Measurements from ENCODE around the gene HDAC9.

The HDAC9 gene

DNA sequence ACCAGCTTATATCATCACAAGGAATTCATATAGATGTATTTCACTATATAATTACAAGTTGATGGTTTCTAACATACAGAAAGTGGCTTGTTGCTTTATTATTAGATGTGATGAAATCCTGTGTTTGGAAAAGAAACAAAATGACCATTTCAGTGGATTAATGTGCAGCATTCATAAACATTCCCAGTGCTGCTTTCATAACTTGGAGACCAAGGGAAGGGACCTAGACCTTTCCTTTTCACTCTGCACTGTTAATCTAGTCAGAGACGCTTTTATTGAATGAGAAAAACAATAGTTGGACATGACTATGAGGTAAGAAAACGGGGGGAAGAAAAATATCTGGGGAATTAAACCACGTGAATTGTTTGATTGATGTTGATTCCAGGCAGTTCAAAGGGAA is 160.0 kb downstream of the HDAC9 start:
- Histone ChIP-seq H3K9me3 (ENCODE audit: insufficient read depth, low read depth, low read length) (no peaks in the 10 kb centered on the region), H3K79me2 (ENCODE audit: insufficient read depth, low read length) (no peaks in the 10 kb centered on the region), H3K4me3 (ENCODE audit: low read length, poor library complexity, severe bottlenecking) (no peak overlapping the region), H3K4me1 (ENCODE audit: insufficient read depth, low read length, poor library complexity, severe bottlenecking) (no peaks in the 10 kb centered on the region), H3F3A (ENCODE audit: low read depth) (no peaks in the 10 kb centered on the region), H3K9me2 (replicated peaks; ENCODE audit: low read depth, low read length) (no peaks in the 10 kb centered on the region), H3K9ac (ENCODE audit: low read depth, low read length, poor library complexity, severe bottlenecking) (no peak overlapping the region), H2AFZ (ENCODE audit: low read length) (no peak overlapping the region), H3K4me2 (ENCODE audit: low read depth, low read length, poor library complexity, severe bottlenecking) (no peak overlapping the region), H3K36me3 (ENCODE audit: insufficient read depth, low read length) (peaks cover 6% of the 10 kb centered on the region; the same call in 1 of the 2 replicates), H4K20me1 (ENCODE audit: insufficient read depth, low read length, poor library complexity, severe bottlenecking) (no peaks in the 10 kb centered on the region), H3K27me3 (ENCODE audit: insufficient read depth, low read length, poor library complexity, severe bottlenecking) (no peaks in the 10 kb centered on the region)
- TF ChIP-seq, protein P1, sequence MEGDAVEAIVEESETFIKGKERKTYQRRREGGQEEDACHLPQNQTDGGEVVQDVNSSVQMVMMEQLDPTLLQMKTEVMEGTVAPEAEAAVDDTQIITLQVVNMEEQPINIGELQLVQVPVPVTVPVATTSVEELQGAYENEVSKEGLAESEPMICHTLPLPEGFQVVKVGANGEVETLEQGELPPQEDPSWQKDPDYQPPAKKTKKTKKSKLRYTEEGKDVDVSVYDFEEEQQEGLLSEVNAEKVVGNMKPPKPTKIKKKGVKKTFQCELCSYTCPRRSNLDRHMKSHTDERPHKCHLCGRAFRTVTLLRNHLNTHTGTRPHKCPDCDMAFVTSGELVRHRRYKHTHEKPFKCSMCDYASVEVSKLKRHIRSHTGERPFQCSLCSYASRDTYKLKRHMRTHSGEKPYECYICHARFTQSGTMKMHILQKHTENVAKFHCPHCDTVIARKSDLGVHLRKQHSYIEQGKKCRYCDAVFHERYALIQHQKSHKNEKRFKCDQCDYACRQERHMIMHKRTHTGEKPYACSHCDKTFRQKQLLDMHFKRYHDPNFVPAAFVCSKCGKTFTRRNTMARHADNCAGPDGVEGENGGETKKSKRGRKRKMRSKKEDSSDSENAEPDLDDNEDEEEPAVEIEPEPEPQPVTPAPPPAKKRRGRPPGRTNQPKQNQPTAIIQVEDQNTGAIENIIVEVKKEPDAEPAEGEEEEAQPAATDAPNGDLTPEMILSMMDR (conservative IDR thresholded peaks at IDR 0.05; ENCODE audit: low read length), result no peak
- TF ChIP-seq EZH2phosphoT487 (IDR thresholded peaks at IDR 0.05; ENCODE audit: borderline replicate concordance), result no peak

DNA sequence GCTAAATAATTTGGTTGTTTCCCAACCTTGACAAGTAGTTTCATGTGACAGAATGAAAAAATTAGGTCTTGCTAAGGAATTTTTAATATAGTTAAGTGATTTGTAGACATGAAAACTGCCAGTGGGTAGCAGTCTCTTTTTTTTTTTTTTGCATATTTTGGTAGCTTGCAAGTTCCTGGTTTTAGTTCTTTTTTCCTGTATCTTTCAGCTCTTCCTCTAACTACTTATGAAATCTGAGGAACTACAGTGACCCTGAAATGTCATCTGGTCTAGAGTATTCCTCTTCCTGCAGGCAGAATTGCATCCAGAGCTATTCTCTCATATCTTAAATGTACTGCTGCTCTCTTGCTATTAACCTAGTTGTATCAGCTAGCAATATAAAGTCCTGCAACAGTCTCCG is 160.4 kb downstream of the HDAC9 start:
- Histone ChIP-seq H3K9me3 (ENCODE audit: insufficient read depth, low read depth, low read length) (no peaks in the 10 kb centered on the region), H3K9me2 (replicated peaks; ENCODE audit: low read depth, low read length) (no peaks in the 10 kb centered on the region), H3K4me1 (ENCODE audit: insufficient read depth, low read length, poor library complexity, severe bottlenecking) (no peaks in the 10 kb centered on the region), H3K9ac (ENCODE audit: low read depth, low read length, poor library complexity, severe bottlenecking) (no peak overlapping the region), H3K4me3 (ENCODE audit: low read length, poor library complexity, severe bottlenecking) (no peak overlapping the region), H2AFZ (ENCODE audit: low read length) (no peak overlapping the region), H3K4me2 (ENCODE audit: low read depth, low read length, poor library complexity, severe bottlenecking) (no peak overlapping the region), H3K79me2 (ENCODE audit: insufficient read depth, low read length) (no peaks in the 10 kb centered on the region), H3K27me3 (ENCODE audit: insufficient read depth, low read length, poor library complexity, severe bottlenecking) (no peaks in the 10 kb centered on the region), H3K36me3 (ENCODE audit: insufficient read depth, low read length) (peaks cover 6% of the 10 kb centered on the region; the same call in 1 of the 2 replicates), H3F3A (ENCODE audit: low read depth) (no peaks in the 10 kb centered on the region), H4K20me1 (ENCODE audit: insufficient read depth, low read length, poor library complexity, severe bottlenecking) (no peaks in the 10 kb centered on the region)
- TF ChIP-seq, protein P1 (conservative IDR thresholded peaks at IDR 0.05; ENCODE audit: low read length), result no peak
- TF ChIP-seq EZH2phosphoT487 (IDR thresholded peaks at IDR 0.05; ENCODE audit: borderline replicate concordance), result no peak

DNA sequence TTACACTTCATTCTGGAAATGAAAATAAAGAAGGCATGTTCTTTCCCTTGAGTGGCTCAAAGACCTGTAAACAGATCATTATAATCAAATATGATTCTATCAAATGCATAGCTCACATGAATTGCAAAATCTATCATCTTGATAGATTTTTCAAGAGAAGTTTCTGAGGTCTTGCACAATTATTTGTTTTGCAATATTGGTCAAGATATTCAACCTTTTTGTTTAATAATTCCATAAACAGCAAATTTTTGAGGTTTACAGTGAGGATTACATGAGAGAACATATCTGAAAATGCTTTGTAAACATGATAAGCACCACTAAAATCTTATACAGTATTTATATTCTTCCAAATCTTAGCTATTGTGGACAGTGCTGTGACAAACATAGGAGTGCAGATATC is 160.8 kb downstream of the HDAC9 start:
- H4K20me1 ChIP-seq (ENCODE audit: insufficient read depth, low read length, poor library complexity, severe bottlenecking), result no peaks in the 10 kb centered on the region
- no peak for TF ChIP-seq EZH2phosphoT487 (IDR thresholded peaks at IDR 0.05; ENCODE audit: borderline replicate concordance)
- TF ChIP-seq, protein P1 (conservative IDR thresholded peaks at IDR 0.05; ENCODE audit: low read length), result no peak
- no peaks in the 10 kb centered on the region for H3F3A ChIP-seq (ENCODE audit: low read depth)
- H3K4me2 ChIP-seq (ENCODE audit: low read depth, low read length, poor library complexity, severe bottlenecking), result no peak overlapping the region
- H3K9me3 ChIP-seq (ENCODE audit: insufficient read depth, low read depth, low read length), result no peaks in the 10 kb centered on the region
- no peaks in the 10 kb centered on the region for H3K4me1 ChIP-seq (ENCODE audit: insufficient read depth, low read length, poor library complexity, severe bottlenecking)
- no peak overlapping the region for H3K9ac ChIP-seq (ENCODE audit: low read depth, low read length, poor library complexity, severe bottlenecking)
- no peaks in the 10 kb centered on the region for H3K79me2 ChIP-seq (ENCODE audit: insufficient read depth, low read length)
- H3K9me2 ChIP-seq (replicated peaks; ENCODE audit: low read depth, low read length), result no peaks in the 10 kb centered on the region
- no peaks in the 10 kb centered on the region for H3K27me3 ChIP-seq (ENCODE audit: insufficient read depth, low read length, poor library complexity, severe bottlenecking)
- peaks cover 6% of the 10 kb centered on the region; the same call in 1 of the 2 replicates for H3K36me3 ChIP-seq (ENCODE audit: insufficient read depth, low read length)
- H3K4me3 ChIP-seq (ENCODE audit: low read length, poor library complexity, severe bottlenecking), result no peak overlapping the region
- no peak overlapping the region for H2AFZ ChIP-seq (ENCODE audit: low read length)

Measured in Loucy (cell line).